DOHH2 (cell line): ENCODE data around the gene HTR2A.
A peak's percentile ranks its signal among the peaks of the same experiment; 100 is the strongest.

ENCODE experiments used
- H3F3A ChIP-seq: fragments of 200-600 bp; sonication (generic), shearing (Covaris generic); 2 replicates; pipeline ENCODE4 v1.6.0; 2016; ENCODE audit warnings: antibody characterized with exemption, mild to moderate bottlenecking; ENCODE audit not compliant: control insufficient read depth, insufficient read depth
- H3K27ac ChIP-seq: fragments of 200-600 bp; sonication (generic); 2 replicates; pipeline ENCODE4 v1.5.1; 2014; ENCODE audit warnings: low read depth, mild to moderate bottlenecking, low read length, moderate library complexity
- H3K27me3 ChIP-seq: fragments of 200-600 bp; sonication (generic); 2 replicates; pipeline ENCODE4 v1.6.1; 2014; ENCODE audit warnings: mild to moderate bottlenecking, low read length, mixed read lengths; ENCODE audit not compliant: control insufficient read depth
- H3K36me3 ChIP-seq: fragments of 200-600 bp; sonication (generic); 2 replicates; pipeline ENCODE4 v1.6.1; 2014; ENCODE audit warnings: mild to moderate bottlenecking, low read length, moderate library complexity, mixed read lengths; ENCODE audit not compliant: control insufficient read depth
- H3K4me1 ChIP-seq: fragments of 200-600 bp; sonication (generic); 2 replicates; pipeline ENCODE4 v1.6.1; 2014; ENCODE audit warnings: mild to moderate bottlenecking, low read length, mixed read lengths; ENCODE audit not compliant: control insufficient read depth
- H3K4me2 ChIP-seq: fragments of 200-600 bp; sonication (generic); 2 replicates; pipeline ENCODE4 v1.6.0; 2014; ENCODE audit warnings: mild to moderate bottlenecking, low read length, moderate library complexity
- H3K4me3 ChIP-seq: fragments of 200-600 bp; sonication (generic); 2 replicates; pipeline ENCODE4 v1.5.1; 2014; ENCODE audit warnings: mild to moderate bottlenecking, low read length, mixed read lengths
- H3K79me2 ChIP-seq: fragments of 200-600 bp; sonication (generic); 2 replicates; pipeline ENCODE4 v1.6.1; 2014; ENCODE audit warnings: mild to moderate bottlenecking, low read length, mixed read lengths; ENCODE audit not compliant: control insufficient read depth
- H3K9me2 ChIP-seq: fragments of 200-600 bp; sonication (generic); replicated peaks from 2 replicates; pipeline ENCODE4 v1.6.1; 2014; ENCODE audit warnings: mild to moderate bottlenecking, low read length, mixed read lengths; ENCODE audit not compliant: control insufficient read depth
- H3K9me3 ChIP-seq: fragments of 200-600 bp; sonication (generic); 2 replicates; pipeline ENCODE4 v1.6.1; 2014; ENCODE audit warnings: antibody characterized with exemption, low read length, mixed read lengths; ENCODE audit not compliant: control insufficient read depth, insufficient read depth
- H4K20me1 ChIP-seq: fragments of 200-600 bp; sonication (generic); 2 replicates; pipeline ENCODE4 v1.6.0; 2014; ENCODE audit warnings: low read depth, mild to moderate bottlenecking, antibody characterized with exemption, low read length, moderate library complexity; ENCODE audit not compliant: control insufficient read depth, insufficient read depth
- CTCF ChIP-seq: fragments of 200-600 bp; sonication (generic); IDR thresholded peaks from one replicate; pipeline ENCODE4 v1.5.1; 2014; ENCODE audit warnings: antibody characterized with exemption, mild to moderate bottlenecking, low read depth, low read length; ENCODE audit not compliant: poor library complexity, severe bottlenecking
- EZH2phosphoT487 ChIP-seq: fragments of 200-600 bp; sonication (generic); IDR thresholded peaks from 2 replicates; pipeline ENCODE4 v1.6.1; 2017; ENCODE audit warnings: borderline replicate concordance, mild to moderate bottlenecking, antibody characterized with exemption, low read length, moderate library complexity, mixed read lengths

HTR2A gene

GRCh38 chr13:46797501-46798237 lies 99.2 kb downstream of the HTR2A start:
- peak overlapping the region; percentile 95 for H3K4me3 ChIP-seq
- no peaks in the 10 kb centered on the region for H4K20me1 ChIP-seq
- H3K4me2 ChIP-seq, result peak overlapping the region; percentile 83
- H3K4me1 ChIP-seq, result peaks cover 27% of the 10 kb centered on the region
- peaks cover 25% of the 10 kb centered on the region for H3K36me3 ChIP-seq
- H3F3A ChIP-seq, result no peaks in the 10 kb centered on the region; the same call in 1 of the 2 replicates
- no peak overlapping the region; the same call in 1 of the 2 replicates for H3K27ac ChIP-seq
- TF ChIP-seq CTCF (no peak), EZH2phosphoT487 (no peak)
- H3K9me2 ChIP-seq, result no peaks in the 10 kb centered on the region
- H3K79me2 ChIP-seq, result peaks cover 40% of the 10 kb centered on the region
- H3K27me3 ChIP-seq, result no peaks in the 10 kb centered on the region; the same call in 1 of the 2 replicates
- H3K9me3 ChIP-seq, result no peaks in the 10 kb centered on the region

GRCh38 chr13:46796515-46797474 lies 100.1 kb downstream of the HTR2A start, which contains the start of gene ESD:
Gene ESD, minus strand, starts transcription at chr13:46797161. Its CDS starts 5,748 bp downstream, at chr13:46791413.
- Histone ChIP-seq H3K9me2 (no peaks in the 10 kb centered on the region), H3K36me3 (peaks cover 29% of the 10 kb centered on the region), H3K27me3 (no peaks in the 10 kb centered on the region; the same call in 1 of the 2 replicates), H3K4me2 (peak within 1 kb of the TSS; percentile 83), H3F3A (no peaks in the 10 kb centered on the region; the same call in 1 of the 2 replicates), H4K20me1 (no peaks in the 10 kb centered on the region), H3K79me2 (peaks cover 40% of the 10 kb centered on the region), H3K4me1 (peaks cover 27% of the 10 kb centered on the region), H3K4me3 (peak within 1 kb of the TSS; percentile 95), H3K27ac (peak within 1 kb of the TSS; percentile 65), H3K9me3 (no peaks in the 10 kb centered on the region)
- TF ChIP-seq CTCF (no peak), EZH2phosphoT487 (no peak)

- Histone ChIP-seq H3K9me2 (no peaks in the 10 kb centered on the region), H3K4me1 (peaks cover 27% of the 10 kb centered on the region), H3K36me3 (peaks cover 35% of the 10 kb centered on the region), H3K27ac (peak overlapping the region; percentile 65), H3F3A (no peaks in the 10 kb centered on the region; the same call in 1 of the 2 replicates), H4K20me1 (no peaks in the 10 kb centered on the region), H3K79me2 (peaks cover 40% of the 10 kb centered on the region), H3K27me3 (no peaks in the 10 kb centered on the region; the same call in 1 of the 2 replicates), H3K9me3 (no peaks in the 10 kb centered on the region), H3K4me3 (peak overlapping the region; percentile 95), H3K4me2 (peak overlapping the region; percentile 83)
- TF ChIP-seq CTCF (no peak), EZH2phosphoT487 (no peak)
Measured at GRCh38 chr13:46796129-46796514, 100.7 kb downstream of the HTR2A start.
